ENCODE data around the gene ABCB6.

DNA sequence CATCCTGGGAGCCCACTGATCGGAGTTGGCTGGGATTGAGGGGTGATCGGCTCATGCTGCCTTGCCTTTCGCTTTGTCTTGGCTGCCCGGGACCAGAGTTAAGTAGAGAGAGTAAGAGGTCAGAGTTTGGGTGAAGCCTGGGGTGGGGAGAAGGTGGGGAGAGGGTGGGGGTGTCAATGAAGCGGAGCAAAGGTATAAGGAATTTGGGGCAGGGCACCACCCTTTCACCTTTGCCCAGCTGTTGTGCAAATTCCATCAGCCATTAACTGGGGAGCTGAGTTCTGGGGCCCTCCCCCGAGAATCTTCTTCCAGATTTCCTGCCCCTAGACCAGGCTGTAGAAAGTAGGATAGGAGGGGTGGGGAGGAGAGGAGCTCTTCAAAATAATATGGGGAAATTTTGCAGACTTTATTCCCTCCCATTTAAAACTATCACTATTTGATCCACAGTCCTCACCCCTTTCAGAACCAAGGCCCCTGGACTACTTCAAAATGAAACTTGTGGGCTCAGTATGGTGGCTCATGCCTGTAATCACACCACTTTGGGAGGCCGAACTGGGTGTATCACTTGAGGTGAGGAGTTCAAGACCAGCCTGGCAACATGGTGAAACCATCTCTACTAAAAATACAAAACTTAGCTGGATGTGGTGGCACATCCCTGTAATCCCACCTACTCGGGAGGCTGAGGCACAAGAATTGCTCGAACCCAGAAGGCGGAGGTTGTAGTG is 48.7 kb downstream of the ABCB6 start, which contains the start of gene SLC23A3:
- TF ChIP-seq POLR2A (IDR thresholded peaks at IDR 0.05; ENCODE audit: low read length) (no peak), GATA1 (IDR thresholded peaks at IDR 0.05; ENCODE audit: low read depth, low read length) (no peak)

Data from erythroblast (primary cell).